K562 (cell line): ENCODE measurements around the gene RYR3. TPM values are rescaled to one million over a fixed set of nuclear protein-coding genes. Genes with fewer than 3 reads are reported as not detected.

Experiments used
- ATAC-seq: fragments of 200-7000 bp; cut with Tn5 transposase; 3 replicates; pipeline ENCODE4 v1.9.1; 2020; ENCODE audit warnings: moderate library complexity
- BruUV-seq: library from RNA; stranded (reverse); fragments of 400-500 nt; replicated peaks from 2 replicates; lab custom pipeline; 2021; lab: Mats Ljungman, UMichigan
- CTCF ChIA-PET: fragments of 300-600 bp; formaldehyde crosslinking; extraction: SDS; loops from one replicate; lab custom pipeline; 2021; ENCODE audit warnings: low intra/inter-chr PET ratio; lab: Yijun Ruan, JAX
- POLR2A ChIA-PET: fragments of 300-600, 350-650 bp; sonication (Branson Sonifier 250); formaldehyde crosslinking; extraction: SDS; loops from one replicate; lab custom pipeline; 2021; ENCODE audit warnings: antibody characterized with exemption, inconsistent platforms; lab: Yijun Ruan, JAX
- DNase-seq, 4 experiments: peaks; one replicate each; pipeline versions ENCODE4 v3.0.0 to v3.0.0-alpha.2; 2011 to 2018; ENCODE audit warnings: low spot score in 3 of 4, mixed read lengths in 3 of 4; ENCODE audit errors: extremely low read depth in 1 of 4
- FAIRE-seq: peaks from 2 replicates; lab custom pipeline; 2011; peaks lifted over from hg19 to GRCh38; lab: Jason Lieb, UNC
- H2AFZ ChIP-seq: 2 replicates; pipeline ENCODE4 v1.6.0; 2011; ENCODE audit warnings: low read depth, low read length, control low read depth, inconsistent platforms
- H3K27ac ChIP-seq: fragments of 200-600 bp; 3 replicates; pipeline ENCODE4 v1.8.0; 2011; ENCODE audit warnings: low read depth, mild to moderate bottlenecking, control low read depth, inconsistent platforms, low read length, moderate library complexity, mixed read lengths; ENCODE audit errors: extremely low read depth
- H3K27me3 ChIP-seq, 2 experiments: fragments of 300-600 bp in 1 of 2; 2 replicates in 1 of 2; 3 replicates in 1 of 2; pipeline versions ENCODE4 v1.6.0 to v1.8.0; 2011; ENCODE audit warnings: inconsistent platforms in 2 of 2, low read length in 2 of 2, mild to moderate bottlenecking in 1 of 2, mixed read lengths in 1 of 2, moderate library complexity in 1 of 2; ENCODE audit not compliant: control insufficient read depth in 2 of 2, insufficient read depth in 2 of 2
- H3K36me3 ChIP-seq: fragments of 300-600 bp; 3 replicates; pipeline ENCODE4 v1.8.0; 2011; ENCODE audit warnings: mild to moderate bottlenecking, low read length, inconsistent platforms; ENCODE audit not compliant: control insufficient read depth, insufficient read depth
- H3K4me1 ChIP-seq, 2 experiments: fragments of 200-600 bp in 1 of 2; replicated peaks in 1 of 2; 2 replicates in 1 of 2; 3 replicates in 1 of 2; pipeline versions ENCODE4 v1.5.1 to v1.8.0; 2011; ENCODE audit warnings: inconsistent platforms in 2 of 2, low read length in 2 of 2, mild to moderate bottlenecking in 1 of 2, mixed read lengths in 1 of 2, moderate library complexity in 1 of 2; ENCODE audit not compliant: control insufficient read depth in 2 of 2, insufficient read depth in 2 of 2
- H3K4me2 ChIP-seq: 2 replicates; pipeline ENCODE4 v1.6.1; 2011; ENCODE audit warnings: low read length, control low read depth, inconsistent platforms, mixed read lengths; ENCODE audit not compliant: insufficient read depth
- H3K4me3 ChIP-seq: fragments of 200-600 bp; sonication (generic), shearing (Covaris generic); 2 replicates; pipeline ENCODE4 v1.5.1; 2016; ENCODE audit warnings: control low read depth, inconsistent platforms
- H3K79me2 ChIP-seq: fragments of 200-600 bp; 3 replicates; pipeline ENCODE4 v1.8.0; 2011; ENCODE audit warnings: low read length, inconsistent platforms; ENCODE audit not compliant: control insufficient read depth, insufficient read depth
- H3K9ac ChIP-seq, 2 experiments: 2 replicates each; pipeline versions ENCODE4 v1.6.0 to v1.6.1; 2011; ENCODE audit warnings: low read depth in 2 of 2, low read length in 2 of 2, control low read depth in 1 of 2, inconsistent platforms in 1 of 2, mild to moderate bottlenecking in 1 of 2, mixed read lengths in 1 of 2; ENCODE audit not compliant: insufficient read depth in 1 of 2
- H3K9me1 ChIP-seq: one replicate; pipeline ENCODE4 v1.6.0; 2011; ENCODE audit warnings: inconsistent platforms, mild to moderate bottlenecking, low read length, moderate library complexity; ENCODE audit not compliant: control insufficient read depth, insufficient read depth
- H3K9me3 ChIP-seq: replicated peaks from 2 replicates; pipeline ENCODE4 v1.5.1; 2011; ENCODE audit warnings: low read depth, low read length, inconsistent platforms; ENCODE audit not compliant: control insufficient read depth, insufficient read depth
- H4K20me1 ChIP-seq: replicated peaks from 2 replicates; pipeline ENCODE4 v1.6.1; 2011; ENCODE audit warnings: low read length, inconsistent platforms, mixed read lengths; ENCODE audit not compliant: control insufficient read depth, insufficient read depth
- ARNT ChIP-seq, 2 experiments: fragments of 450-650 bp; IDR thresholded peaks; 2 replicates each; pipeline ENCODE4 v1.6.1; 2016; ENCODE audit warnings: mild to moderate bottlenecking in 1 of 2
- GABPA ChIP-seq: fragments of 200-800 bp; sonication (Bioruptor generic); conservative IDR thresholded peaks from 2 replicates; pipeline ENCODE4 v1.6.1; 2016; ENCODE audit warnings: low read depth, missing genetic modification characterization, missing compliant biosample characterization
- NCOR1 ChIP-seq: fragments of 450-650 bp; IDR thresholded peaks from 2 replicates; pipeline ENCODE4 v1.6.1; 2016; ENCODE audit warnings: mild to moderate bottlenecking, moderate library complexity
- PHB ChIP-seq: fragments of 250-450 bp; sonication (Bioruptor Pico); IDR thresholded peaks from 2 replicates; pipeline ENCODE4 v1.5.0; 2021
- RFX5 ChIP-seq: IDR thresholded peaks from 2 replicates; pipeline ENCODE4 v1.6.1; 2011; ENCODE audit warnings: low read depth, mild to moderate bottlenecking, improper control_type of control experiment, low read length
- ZBTB7A ChIP-seq: IDR thresholded peaks from 2 replicates; pipeline ENCODE4 v1.6.1; 2011; ENCODE audit warnings: low read depth, mild to moderate bottlenecking, low read length, moderate library complexity, borderline replicate concordance; ENCODE audit not compliant: control insufficient read depth
- ZNF311 ChIP-seq: fragments of 250-450 bp; sonication (Bioruptor Pico); IDR thresholded peaks from 2 replicates; pipeline ENCODE4 v1.4.0; 2020; ENCODE audit warnings: mild to moderate bottlenecking, moderate library complexity
- WGBS: fragments of 100-300 bp; shearing (Covaris generic); methylation state at CpG from one replicate; pipeline ENCODE4 v1.1.6; 2016; ENCODE audit warnings: low coverage, mixed read lengths; ENCODE audit not compliant: insufficient coverage; ENCODE audit errors: missing lambda C conversion rate; 5-methylcytosine and 5-hydroxymethylcytosine counted together
- in situ Hi-C: fragments of 300-500 bp; cut with MboI; formaldehyde crosslinking; loops from 4 replicates; pipeline ENCODE4 v1.15.0; 2018; ENCODE audit warnings: inconsistent platforms, mixed read lengths
- intact Hi-C: fragments of 100-400 bp; cut with micrococcal nuclease; formaldehyde crosslinking; loops from 2 replicates; pipeline ENCODE4 v1.14.2; 2022
- polyA plus RNA-seq, 8 experiments: library from polyadenylated mRNA; depleted of rRNA in 4 of 8; stranded (reverse) in 5 of 8; unstranded in 3 of 8; fragments of >200 nt; fragmentation: Nextera tagmentation in 2 of 8; fragmentation: Illumina TruSeq in 1 of 8; extraction: Ambion mirVana in 2 of 8; extraction: Trizol in 1 of 8; gene quantifications; 2 replicates each; pipeline versions ENCODE4 v1.2.1 to v1.2.3, GENCODE V29; 2011 to 2014; ENCODE audit warnings: inconsistent platforms in 1 of 8, missing spikeins in 1 of 8
- total RNA-seq, 7 experiments: library from RNA; depleted of rRNA in 6 of 7; stranded (reverse); fragments of >200 nt in 6 of 7; fragmentation: Illumina TruSeq in 2 of 7; extraction: Trizol in 2 of 7; gene quantifications; 2 replicates each; pipeline versions ENCODE4 v1.2.1 to v1.2.3, GENCODE V29; 2011 to 2021; ENCODE audit warnings: low replicate concordance in 1 of 7
- TF ChIP-seq, protein P1 (sequence below): sonication (generic); formaldehyde crosslinking; IDR thresholded peaks from 2 replicates; pipeline ENCODE4 v1.8.0; 2022; ENCODE audit warnings: missing genetic modification reagents, mild to moderate bottlenecking, borderline replicate concordance
- TF ChIP-seq, protein P2 (sequence below): fragments of 450-650 bp; formaldehyde crosslinking; IDR thresholded peaks from 2 replicates; pipeline ENCODE4 v1.4.0; 2020; ENCODE audit warnings: mild to moderate bottlenecking, moderate library complexity
- TF ChIP-seq, protein P3 (sequence below): fragments of 250-450 bp; sonication (Bioruptor Pico); IDR thresholded peaks from 2 replicates; pipeline ENCODE4 v1.8.0; 2021; ENCODE audit warnings: mild to moderate bottlenecking, moderate library complexity
- TF ChIP-seq, protein P4 (sequence below): sonication (generic); formaldehyde crosslinking; IDR thresholded peaks from 2 replicates; pipeline ENCODE4 v1.8.1; 2023; ENCODE audit warnings: mild to moderate bottlenecking, missing genetic modification reagents, moderate library complexity
- TF ChIP-seq, protein P5 (sequence below): fragments of 450-650 bp; formaldehyde crosslinking; IDR thresholded peaks from 2 replicates; pipeline ENCODE4 v1.4.0; 2022; ENCODE audit warnings: missing genetic modification characterization

The RYR3 gene
- total and polyA plus RNA-seq, 9 of the 15 experiments (the other 6 are each of a cell fraction or from before 2014, with no cell fraction given), result 0.04 TPM; not detected in 8

DNA sequence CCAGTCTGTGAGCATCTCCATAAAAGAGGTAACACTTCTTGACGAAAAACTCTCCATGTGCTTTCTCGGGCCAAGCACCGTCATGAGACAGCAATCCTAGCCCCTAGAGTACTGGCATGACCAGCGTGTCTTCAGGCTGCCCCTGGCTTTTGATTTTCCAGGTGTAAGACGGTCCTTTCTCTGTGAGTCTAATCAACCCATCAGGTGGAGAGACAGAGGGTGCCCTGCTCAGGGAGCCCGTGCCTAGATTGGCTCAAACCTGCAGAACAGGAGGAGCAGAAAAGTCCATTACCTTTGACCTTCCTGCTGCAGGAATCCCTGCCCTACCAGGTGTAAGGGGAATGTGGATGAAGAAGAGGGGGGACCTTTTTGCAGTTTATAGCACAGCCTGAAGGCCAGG, 548.1 kb downstream of the RYR3 start:
- DNase-seq, result no peak
- Histone ChIP-seq H3K9me3 (no peaks in the 10 kb centered on the region), H3K4me1 (no peaks in the 10 kb centered on the region), H3K9me1 (no peaks in the 10 kb centered on the region), H3K9ac (no peak overlapping the region), H3K4me3 (no peak overlapping the region), H2AFZ (no peak overlapping the region), H4K20me1 (no peaks in the 10 kb centered on the region), H3K27ac (no peak overlapping the region), H3K79me2 (no peaks in the 10 kb centered on the region), H3K4me2 (no peak overlapping the region), H3K27me3 (peaks cover 12 to 18% of the 10 kb centered on the region in 2 experiments; a peak in 4 of 5 replicates), H3K36me3 (no peaks in the 10 kb centered on the region)
- no peak for ATAC-seq
- WGBS, result 0% methylated on average over 6 of the region's 6 CpGs
- no peak for FAIRE-seq
- intact Hi-C loops, result no loop called here
- BruUV-seq, result no TSS peak
- TF ChIP-seq NCOR1 (no peak), ZBTB7A (no peak), GABPA (tag) (no peak), RFX5 (no peak), ARNT (IDR thresholded peaks at IDR 0.05) (no peak), PHB (CRISPR knock-in tag) (no peak), ZNF311 (no peak)
- TF ChIP-seq, protein P1, sequence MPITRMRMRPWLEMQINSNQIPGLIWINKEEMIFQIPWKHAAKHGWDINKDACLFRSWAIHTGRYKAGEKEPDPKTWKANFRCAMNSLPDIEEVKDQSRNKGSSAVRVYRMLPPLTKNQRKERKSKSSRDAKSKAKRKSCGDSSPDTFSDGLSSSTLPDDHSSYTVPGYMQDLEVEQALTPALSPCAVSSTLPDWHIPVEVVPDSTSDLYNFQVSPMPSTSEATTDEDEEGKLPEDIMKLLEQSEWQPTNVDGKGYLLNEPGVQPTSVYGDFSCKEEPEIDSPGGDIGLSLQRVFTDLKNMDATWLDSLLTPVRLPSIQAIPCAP (CRISPR knock-in tag), result no peak
- TF ChIP-seq, protein P2, sequence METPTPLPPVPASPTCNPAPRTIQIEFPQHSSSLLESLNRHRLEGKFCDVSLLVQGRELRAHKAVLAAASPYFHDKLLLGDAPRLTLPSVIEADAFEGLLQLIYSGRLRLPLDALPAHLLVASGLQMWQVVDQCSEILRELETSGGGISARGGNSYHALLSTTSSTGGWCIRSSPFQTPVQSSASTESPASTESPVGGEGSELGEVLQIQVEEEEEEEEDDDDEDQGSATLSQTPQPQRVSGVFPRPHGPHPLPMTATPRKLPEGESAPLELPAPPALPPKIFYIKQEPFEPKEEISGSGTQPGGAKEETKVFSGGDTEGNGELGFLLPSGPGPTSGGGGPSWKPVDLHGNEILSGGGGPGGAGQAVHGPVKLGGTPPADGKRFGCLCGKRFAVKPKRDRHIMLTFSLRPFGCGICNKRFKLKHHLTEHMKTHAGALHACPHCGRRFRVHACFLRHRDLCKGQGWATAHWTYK (CRISPR knock-in tag), result no peak
- TF ChIP-seq, protein P3, sequence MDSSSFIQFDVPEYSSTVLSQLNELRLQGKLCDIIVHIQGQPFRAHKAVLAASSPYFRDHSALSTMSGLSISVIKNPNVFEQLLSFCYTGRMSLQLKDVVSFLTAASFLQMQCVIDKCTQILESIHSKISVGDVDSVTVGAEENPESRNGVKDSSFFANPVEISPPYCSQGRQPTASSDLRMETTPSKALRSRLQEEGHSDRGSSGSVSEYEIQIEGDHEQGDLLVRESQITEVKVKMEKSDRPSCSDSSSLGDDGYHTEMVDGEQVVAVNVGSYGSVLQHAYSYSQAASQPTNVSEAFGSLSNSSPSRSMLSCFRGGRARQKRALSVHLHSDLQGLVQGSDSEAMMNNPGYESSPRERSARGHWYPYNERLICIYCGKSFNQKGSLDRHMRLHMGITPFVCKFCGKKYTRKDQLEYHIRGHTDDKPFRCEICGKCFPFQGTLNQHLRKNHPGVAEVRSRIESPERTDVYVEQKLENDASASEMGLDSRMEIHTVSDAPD (CRISPR knock-in tag), result no peak
- TF ChIP-seq, protein P4, sequence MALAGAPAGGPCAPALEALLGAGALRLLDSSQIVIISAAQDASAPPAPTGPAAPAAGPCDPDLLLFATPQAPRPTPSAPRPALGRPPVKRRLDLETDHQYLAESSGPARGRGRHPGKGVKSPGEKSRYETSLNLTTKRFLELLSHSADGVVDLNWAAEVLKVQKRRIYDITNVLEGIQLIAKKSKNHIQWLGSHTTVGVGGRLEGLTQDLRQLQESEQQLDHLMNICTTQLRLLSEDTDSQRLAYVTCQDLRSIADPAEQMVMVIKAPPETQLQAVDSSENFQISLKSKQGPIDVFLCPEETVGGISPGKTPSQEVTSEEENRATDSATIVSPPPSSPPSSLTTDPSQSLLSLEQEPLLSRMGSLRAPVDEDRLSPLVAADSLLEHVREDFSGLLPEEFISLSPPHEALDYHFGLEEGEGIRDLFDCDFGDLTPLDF (CRISPR knock-in tag), result no peak
- TF ChIP-seq, protein P5, sequence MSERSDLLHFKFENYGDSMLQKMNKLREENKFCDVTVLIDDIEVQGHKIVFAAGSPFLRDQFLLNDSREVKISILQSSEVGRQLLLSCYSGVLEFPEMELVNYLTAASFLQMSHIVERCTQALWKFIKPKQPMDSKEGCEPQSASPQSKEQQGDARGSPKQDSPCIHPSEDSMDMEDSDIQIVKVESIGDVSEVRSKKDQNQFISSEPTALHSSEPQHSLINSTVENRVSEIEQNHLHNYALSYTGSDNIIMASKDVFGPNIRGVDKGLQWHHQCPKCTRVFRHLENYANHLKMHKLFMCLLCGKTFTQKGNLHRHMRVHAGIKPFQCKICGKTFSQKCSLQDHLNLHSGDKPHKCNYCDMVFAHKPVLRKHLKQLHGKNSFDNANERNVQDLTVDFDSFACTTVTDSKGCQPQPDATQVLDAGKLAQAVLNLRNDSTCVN (CRISPR knock-in tag), result no peak
- ChIA-PET CTCF (no interaction called here), POLR2A (interaction anchor here (0.8 kb wide), 1 partner anchor 1163 kb away, joined by 3 read pairs; no protein-coding TSS in a partner anchor)
- in situ Hi-C loops, result no loop called here
